Measurements from ENCODE around the gene DLGAP1. TPM values are rescaled to one million over a fixed set of nuclear protein-coding genes. Genes with fewer than 3 reads are reported as not detected.
"Not testable (repeated sequence)": the region's sequence is repeated elsewhere in the genome, so short reads cannot be mapped to it uniquely, and the experiment has no call there.

DLGAP1 gene
- total RNA-seq, 4 donors from 2014 or later: 2.0 to 4.7 (median 2.1) TPM; not detected in 1

DNA sequence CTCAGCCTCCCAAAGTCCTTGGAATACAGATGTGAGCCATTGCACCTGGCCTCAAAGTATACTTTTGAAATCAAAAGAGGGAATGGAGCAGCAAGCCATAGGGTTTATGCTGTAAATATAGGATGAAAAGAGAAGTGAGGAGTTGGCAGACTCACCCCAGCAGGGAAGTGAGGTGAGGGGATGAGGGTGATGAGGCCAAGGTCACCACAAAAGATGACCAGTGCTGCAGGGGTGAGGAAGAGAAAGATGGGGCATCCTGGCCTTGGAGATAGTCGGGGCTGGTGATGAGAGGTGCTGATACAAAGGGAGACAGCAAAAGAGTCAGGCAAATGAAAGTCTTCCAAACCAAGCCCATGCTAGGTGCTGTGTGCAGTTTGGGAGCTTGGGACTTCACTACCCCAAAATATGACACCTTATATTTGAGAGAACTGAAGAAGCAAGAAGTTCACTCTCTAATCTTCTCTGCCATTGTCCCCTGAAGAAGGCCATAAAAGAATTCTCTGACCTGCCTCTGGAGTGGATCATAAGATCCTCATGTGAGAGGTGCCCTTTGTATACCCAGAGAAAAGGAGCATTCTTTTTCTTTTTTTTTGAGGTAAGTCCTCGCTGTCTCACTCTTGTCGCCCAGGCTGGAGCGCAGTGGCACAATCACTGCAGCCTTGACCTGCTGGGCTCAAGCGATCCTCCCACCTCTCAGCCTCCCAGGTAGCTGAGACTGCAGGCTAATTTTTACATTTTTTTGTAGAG, 974.1 kb downstream of the DLGAP1 start:
- no peak overlapping the region for H3K27ac ChIP-seq
- no peak overlapping the region for H3K4me3 ChIP-seq
- 97% methylated on average over 5 of the region's 5 CpGs for WGBS
- H3K27me3 ChIP-seq: no peaks in the 10 kb centered on the region
- H3K36me3 ChIP-seq: no peaks in the 10 kb centered on the region
- H3K4me1 ChIP-seq: no peaks in the 10 kb centered on the region
- TF ChIP-seq POLR2AphosphoS5 (IDR thresholded peaks at IDR 0.05): no peak
- TF ChIP-seq EP300 (IDR thresholded peaks at IDR 0.05): no peak
- TF ChIP-seq, protein P1, sequence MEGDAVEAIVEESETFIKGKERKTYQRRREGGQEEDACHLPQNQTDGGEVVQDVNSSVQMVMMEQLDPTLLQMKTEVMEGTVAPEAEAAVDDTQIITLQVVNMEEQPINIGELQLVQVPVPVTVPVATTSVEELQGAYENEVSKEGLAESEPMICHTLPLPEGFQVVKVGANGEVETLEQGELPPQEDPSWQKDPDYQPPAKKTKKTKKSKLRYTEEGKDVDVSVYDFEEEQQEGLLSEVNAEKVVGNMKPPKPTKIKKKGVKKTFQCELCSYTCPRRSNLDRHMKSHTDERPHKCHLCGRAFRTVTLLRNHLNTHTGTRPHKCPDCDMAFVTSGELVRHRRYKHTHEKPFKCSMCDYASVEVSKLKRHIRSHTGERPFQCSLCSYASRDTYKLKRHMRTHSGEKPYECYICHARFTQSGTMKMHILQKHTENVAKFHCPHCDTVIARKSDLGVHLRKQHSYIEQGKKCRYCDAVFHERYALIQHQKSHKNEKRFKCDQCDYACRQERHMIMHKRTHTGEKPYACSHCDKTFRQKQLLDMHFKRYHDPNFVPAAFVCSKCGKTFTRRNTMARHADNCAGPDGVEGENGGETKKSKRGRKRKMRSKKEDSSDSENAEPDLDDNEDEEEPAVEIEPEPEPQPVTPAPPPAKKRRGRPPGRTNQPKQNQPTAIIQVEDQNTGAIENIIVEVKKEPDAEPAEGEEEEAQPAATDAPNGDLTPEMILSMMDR (IDR thresholded peaks at IDR 0.05): no peak
- TF ChIP-seq POLR2A (IDR thresholded peaks at IDR 0.05): no peak
- H3K9me3 ChIP-seq: no peaks in the 10 kb centered on the region
- DNase-seq (ENCODE audit: low spot score in 2 of 2): no peak

DNA sequence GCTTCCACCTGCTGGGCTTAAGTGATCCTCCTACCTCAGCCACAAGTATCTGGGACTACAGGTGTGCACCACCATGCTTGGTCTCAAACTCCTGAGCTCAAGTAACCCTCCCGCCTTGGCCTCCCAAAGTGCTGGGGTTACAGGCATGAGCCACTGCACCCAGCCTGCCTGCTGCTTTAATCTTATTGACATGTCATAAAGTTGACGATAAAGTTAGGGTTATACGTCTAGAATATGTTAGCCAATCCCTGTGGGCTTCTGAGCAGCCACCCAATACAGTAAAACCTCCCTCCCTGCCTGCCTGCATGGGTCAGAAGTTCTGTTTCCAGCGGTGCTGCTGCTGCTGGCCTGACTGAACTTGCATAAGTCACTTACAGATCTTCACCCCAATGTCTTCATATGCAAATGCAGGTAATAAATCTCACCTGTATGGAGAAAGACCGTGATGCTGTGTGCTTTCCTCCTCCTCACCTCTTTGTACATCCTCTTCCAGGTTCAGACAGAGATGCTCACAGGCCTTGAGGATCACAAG, 975.1 kb downstream of the DLGAP1 start:
- 68% methylated on average over 5 of the region's 5 CpGs for WGBS
- H3K27ac ChIP-seq: no peak overlapping the region
- H3K4me1 ChIP-seq: no peaks in the 10 kb centered on the region
- no peaks in the 10 kb centered on the region for H3K9me3 ChIP-seq
- no peak overlapping the region for H3K4me3 ChIP-seq
- DNase-seq (ENCODE audit: low spot score in 2 of 2): no peak
- no peak for TF ChIP-seq EP300 (IDR thresholded peaks at IDR 0.05)
- no peak for TF ChIP-seq POLR2A (IDR thresholded peaks at IDR 0.05)
- TF ChIP-seq, protein P1 (IDR thresholded peaks at IDR 0.05): no peak
- no peak for TF ChIP-seq POLR2AphosphoS5 (IDR thresholded peaks at IDR 0.05)
- no peaks in the 10 kb centered on the region for H3K27me3 ChIP-seq
- no peaks in the 10 kb centered on the region for H3K36me3 ChIP-seq

DNA sequence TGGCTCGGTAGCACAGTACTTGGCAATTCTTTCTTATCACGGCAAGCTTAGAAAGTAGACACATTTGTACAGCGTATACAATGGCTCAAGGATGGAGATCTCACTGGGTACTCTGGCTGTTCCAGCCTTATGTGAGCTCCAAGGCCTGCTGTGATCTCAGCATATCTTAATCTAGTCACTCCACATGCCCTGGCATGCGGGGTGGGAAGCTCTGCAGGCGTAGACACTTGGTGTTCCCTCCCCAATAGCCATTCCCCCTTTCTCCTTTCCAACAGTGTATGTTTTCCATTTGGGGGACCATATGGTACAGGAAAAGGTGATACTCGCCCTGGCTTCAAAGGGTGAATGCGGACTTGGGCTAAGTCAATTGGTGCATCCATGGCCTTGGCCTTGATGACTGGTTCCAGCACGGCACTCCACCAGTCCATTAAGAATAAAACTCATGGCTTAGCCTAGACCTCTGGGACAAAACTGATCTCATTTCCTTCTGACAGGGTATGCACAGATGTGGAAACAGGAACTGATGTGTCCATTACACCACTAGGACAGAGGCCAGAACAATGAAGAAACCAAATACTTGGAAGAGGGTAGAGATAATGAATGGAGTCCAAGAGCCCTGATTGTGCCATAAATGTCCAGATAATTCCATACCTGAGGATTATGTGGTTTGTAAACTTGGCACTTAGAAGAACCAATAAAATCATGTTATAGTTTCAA, 976.7 kb downstream of the DLGAP1 start:
- H3K9me3 ChIP-seq: no peaks in the 10 kb centered on the region
- TF ChIP-seq POLR2A (IDR thresholded peaks at IDR 0.05) (no peak), EP300 (IDR thresholded peaks at IDR 0.05) (no peak), POLR2AphosphoS5 (IDR thresholded peaks at IDR 0.05) (no peak)
- TF ChIP-seq, protein P1 (IDR thresholded peaks at IDR 0.05): no peak

DNA sequence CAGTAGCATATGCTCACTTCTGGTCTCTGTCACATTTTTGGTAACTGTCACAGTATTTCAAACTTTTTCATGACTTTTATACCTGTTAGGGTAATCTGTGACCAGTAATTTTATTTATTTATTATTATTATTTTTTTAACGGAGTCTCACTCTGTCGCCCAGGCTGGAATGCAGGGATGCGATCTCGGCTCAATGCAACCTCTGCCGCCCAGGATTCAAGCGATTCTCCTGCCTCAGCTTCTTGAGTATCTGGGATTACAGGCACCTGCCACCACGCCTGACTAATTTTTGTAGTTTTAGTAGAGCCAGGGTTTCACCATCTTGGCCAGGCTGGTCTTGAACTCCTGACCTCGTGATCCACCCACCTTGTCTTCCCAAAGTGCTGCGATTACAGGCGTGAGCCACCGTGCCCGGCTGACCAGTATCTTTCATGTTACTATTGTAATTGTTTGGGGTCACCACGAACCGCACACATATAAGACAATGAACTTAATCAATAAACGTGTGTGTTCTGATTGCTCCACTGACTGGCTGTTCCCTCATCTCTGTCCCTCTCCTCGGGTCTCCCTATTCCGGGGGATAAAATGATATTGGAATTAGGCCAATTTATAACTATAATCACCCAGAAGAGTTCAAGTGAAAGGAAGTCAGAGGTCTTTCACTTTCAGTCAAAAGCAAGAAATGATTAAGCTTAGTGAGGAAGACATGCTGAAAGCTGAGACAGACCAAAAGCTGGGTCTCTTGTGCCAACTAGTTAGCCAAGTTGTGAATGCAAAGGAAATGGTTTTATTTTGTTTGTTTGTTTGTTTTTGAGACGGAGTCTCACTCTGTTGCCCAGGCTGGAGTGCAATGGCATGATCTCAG, 982.2 kb downstream of the DLGAP1 start:
- TF ChIP-seq, protein P1 (IDR thresholded peaks at IDR 0.05): no peak
- TF ChIP-seq EP300 (IDR thresholded peaks at IDR 0.05) (no peak), POLR2A (IDR thresholded peaks at IDR 0.05) (no peak), POLR2AphosphoS5 (IDR thresholded peaks at IDR 0.05) (no peak)
- H3K4me3 ChIP-seq: no peak overlapping the region
- no peaks in the 10 kb centered on the region for H3K27me3 ChIP-seq
- no peak overlapping the region for H3K27ac ChIP-seq
- no peaks in the 10 kb centered on the region for H3K4me1 ChIP-seq
- DNase-seq (ENCODE audit: low spot score in 2 of 2): no peak
- H3K36me3 ChIP-seq: no peaks in the 10 kb centered on the region
- WGBS: 86% methylated on average over 18 of the region's 18 CpGs
- H3K9me3 ChIP-seq: no peaks in the 10 kb centered on the region

More for the DNA sequence above, 976.7 kb downstream of the DLGAP1 start:
- no peak overlapping the region for H3K4me3 ChIP-seq
- 84% methylated on average over 8 of the region's 8 CpGs for WGBS
- no peak for DNase-seq (ENCODE audit: low spot score in 2 of 2)
- no peaks in the 10 kb centered on the region for H3K4me1 ChIP-seq
- H3K27me3 ChIP-seq: no peaks in the 10 kb centered on the region
- H3K36me3 ChIP-seq: no peaks in the 10 kb centered on the region
- H3K27ac ChIP-seq: no peak overlapping the region

DNA sequence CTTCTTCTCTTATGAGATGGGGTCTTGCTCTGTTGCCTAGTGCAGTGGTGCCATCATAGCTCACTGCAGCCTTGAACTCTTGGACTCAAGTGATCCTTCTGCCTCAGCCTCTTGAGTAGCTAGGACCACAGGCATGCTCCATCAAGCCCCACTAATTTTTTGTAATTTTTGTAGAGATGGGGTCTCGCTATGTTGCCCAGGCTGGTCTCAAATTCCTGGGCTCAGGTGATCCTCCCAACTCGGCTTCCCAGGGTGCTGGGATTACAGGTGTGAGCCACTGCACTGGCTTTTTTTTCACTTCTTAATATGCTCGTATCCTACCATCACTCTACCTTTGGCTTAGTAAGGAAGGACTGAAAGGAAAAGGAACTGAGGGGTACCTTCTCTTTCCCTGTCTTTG, 983.0 kb downstream of the DLGAP1 start:
- not testable (repeated sequence) for H3K4me3 ChIP-seq; H3K36me3 ChIP-seq; H3K4me1 ChIP-seq; H3K9me3 ChIP-seq; H3K27me3 ChIP-seq; DNase-seq (ENCODE audit: low spot score in 2 of 2); H3K27ac ChIP-seq
- WGBS: 99% methylated on average over 3 of the region's 3 CpGs
